ENCODE results near the gene ASXL1. TPM values are rescaled to one million over a fixed set of nuclear protein-coding genes. Genes with fewer than 3 reads are reported as not detected.
A peak's percentile ranks its signal among the peaks of the same experiment; 100 is the strongest.

Gene ASXL1
- total and polyA plus RNA-seq, 10 donors, result 14.1 to 149 (median 96.8) TPM

DNA sequence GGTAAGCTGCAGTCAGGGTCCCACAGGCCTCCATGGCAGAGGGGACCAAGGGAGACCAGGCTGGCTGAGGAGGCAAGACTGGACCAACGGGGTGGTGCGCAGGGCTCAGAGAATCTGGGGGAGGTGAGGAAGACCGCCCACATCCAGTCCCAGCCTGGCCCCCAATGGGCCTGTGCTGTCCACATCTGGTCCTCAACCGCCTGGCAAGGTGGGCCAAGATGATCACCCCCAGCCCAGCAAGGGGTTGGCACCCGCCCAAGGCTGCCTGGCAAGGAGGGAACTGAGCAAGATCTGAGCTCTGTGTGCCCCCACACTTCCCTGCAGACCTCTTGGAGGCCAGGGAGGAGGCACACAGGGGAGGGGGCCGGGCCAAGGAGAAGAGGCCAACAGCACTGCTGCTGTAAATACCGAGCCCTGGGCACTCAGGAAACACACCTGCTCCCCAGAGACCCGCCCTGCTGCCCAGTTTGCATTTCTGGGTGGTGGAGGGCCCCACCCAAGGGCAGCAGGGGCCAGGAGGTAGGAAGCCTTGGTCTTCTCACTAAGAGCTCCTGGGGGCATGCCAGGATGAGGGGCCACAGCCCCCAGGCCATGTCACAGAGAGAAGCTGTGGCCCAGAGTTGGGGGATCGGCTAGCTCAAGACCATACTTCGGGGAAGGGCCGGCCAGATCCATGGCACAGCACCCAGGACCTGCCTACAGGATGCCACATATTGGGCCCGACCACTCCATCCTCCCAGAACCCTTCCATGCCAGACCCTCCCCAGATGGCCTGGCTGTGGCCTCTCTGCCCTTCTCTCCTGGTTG lies 109.6 kb downstream of the ASXL1 start:
- 52 to 85% (median 78%) methylated on average over 7 to 12 of the region's 12 CpGs for WGBS, 5 donors
- DNase-seq, result no peak
- Histone ChIP-seq H3K9me3 (no peaks in the 10 kb centered on the region), H3K4me1 (peaks cover 52 to 100% (median 81%) of the 10 kb centered on the region in 6 donors), H3K4me3 (no peak overlapping the region), H3K36me3 (peaks cover 0 to 47% (median 2%) of the 10 kb centered on the region in 6 donors), H3K27me3 (replicated peaks in 1 of 7) (no peaks in the 10 kb centered on the region), H3K27ac (peak overlapping the region; percentile 19 to 80 (median 58))
- TF ChIP-seq POLR2A (IDR thresholded peaks at IDR 0.05), result no peak
- TF ChIP-seq, protein P1, sequence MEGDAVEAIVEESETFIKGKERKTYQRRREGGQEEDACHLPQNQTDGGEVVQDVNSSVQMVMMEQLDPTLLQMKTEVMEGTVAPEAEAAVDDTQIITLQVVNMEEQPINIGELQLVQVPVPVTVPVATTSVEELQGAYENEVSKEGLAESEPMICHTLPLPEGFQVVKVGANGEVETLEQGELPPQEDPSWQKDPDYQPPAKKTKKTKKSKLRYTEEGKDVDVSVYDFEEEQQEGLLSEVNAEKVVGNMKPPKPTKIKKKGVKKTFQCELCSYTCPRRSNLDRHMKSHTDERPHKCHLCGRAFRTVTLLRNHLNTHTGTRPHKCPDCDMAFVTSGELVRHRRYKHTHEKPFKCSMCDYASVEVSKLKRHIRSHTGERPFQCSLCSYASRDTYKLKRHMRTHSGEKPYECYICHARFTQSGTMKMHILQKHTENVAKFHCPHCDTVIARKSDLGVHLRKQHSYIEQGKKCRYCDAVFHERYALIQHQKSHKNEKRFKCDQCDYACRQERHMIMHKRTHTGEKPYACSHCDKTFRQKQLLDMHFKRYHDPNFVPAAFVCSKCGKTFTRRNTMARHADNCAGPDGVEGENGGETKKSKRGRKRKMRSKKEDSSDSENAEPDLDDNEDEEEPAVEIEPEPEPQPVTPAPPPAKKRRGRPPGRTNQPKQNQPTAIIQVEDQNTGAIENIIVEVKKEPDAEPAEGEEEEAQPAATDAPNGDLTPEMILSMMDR (IDR thresholded peaks at IDR 0.05 in 8 of 11, conservative IDR thresholded peaks at IDR 0.05 in 3 of 11), result no peak
- TF ChIP-seq POLR2AphosphoS5 (IDR thresholded peaks at IDR 0.05), result no peak
- intact Hi-C loops (cut with DNase I; ENCODE audit: low total_unique reads), result no loop called here

DNA sequence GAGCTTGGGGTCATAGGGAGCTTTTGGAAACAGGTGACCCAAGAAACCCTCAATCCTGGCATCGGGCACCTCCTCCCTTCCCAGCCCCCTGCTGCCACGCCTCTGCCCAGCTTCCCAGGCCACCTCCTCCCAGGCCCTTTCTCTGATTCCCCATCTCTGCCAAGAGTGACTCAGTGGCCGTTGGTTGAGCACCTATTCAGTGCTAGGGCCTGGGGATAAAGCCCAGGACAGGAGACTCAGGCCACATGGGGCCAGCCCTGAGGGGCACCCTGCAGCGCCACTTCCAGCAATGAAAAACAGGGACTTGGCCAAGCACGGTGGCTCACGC lies 110.1 kb downstream of the ASXL1 start:
- TF ChIP-seq POLR2A (IDR thresholded peaks at IDR 0.05), result no peak
- TF ChIP-seq, protein P1 (IDR thresholded peaks at IDR 0.05 in 8 of 11, conservative IDR thresholded peaks at IDR 0.05 in 3 of 11), result no peak
- no peak for TF ChIP-seq POLR2AphosphoS5 (IDR thresholded peaks at IDR 0.05)
- 85 to 92% (median 88%) methylated on average over 5 to 6 of the region's 6 CpGs for WGBS, 5 donors
- H3K4me3 ChIP-seq, result no peak overlapping the region
- H3K9me3 ChIP-seq, result no peaks in the 10 kb centered on the region
- peaks cover 52 to 100% (median 84%) of the 10 kb centered on the region in 6 donors for H3K4me1 ChIP-seq
- H3K36me3 ChIP-seq, result peaks cover 0 to 47% (median 2%) of the 10 kb centered on the region in 6 donors
- no peaks in the 10 kb centered on the region for H3K27me3 ChIP-seq (replicated peaks in 1 of 7)
- intact Hi-C loops (cut with DNase I; ENCODE audit: low total_unique reads), result no loop called here
- peak overlapping the region in 6 of 8 donors; percentile 22 to 80 (median 68) for H3K27ac ChIP-seq
- DNase-seq, result no peak

DNA sequence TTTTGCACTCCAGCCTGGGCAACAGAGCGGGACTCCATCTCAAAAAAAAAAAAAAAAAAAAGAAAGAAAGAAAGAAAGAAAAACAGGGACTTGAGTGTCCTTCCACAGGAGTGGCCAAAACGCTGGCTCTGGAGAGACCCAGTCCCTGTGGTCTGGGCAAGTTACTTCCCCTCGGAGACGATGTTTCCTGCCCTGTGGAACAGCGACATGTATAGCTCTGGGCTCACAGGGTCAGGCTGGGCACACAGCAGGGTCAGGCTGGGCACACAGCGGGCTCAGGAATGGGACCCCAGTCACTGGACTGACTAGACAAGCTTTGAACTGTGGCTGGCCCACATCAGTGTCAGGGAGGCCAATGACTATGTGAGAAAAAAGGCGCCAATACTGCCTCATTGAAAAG lies 110.7 kb downstream of the ASXL1 start:
- 52 to 70% (median 54%) methylated on average over 7 of the region's 7 CpGs for WGBS, 5 donors
- no peak for DNase-seq
- peaks cover 0 to 47% (median 3%) of the 10 kb centered on the region in 6 donors for H3K36me3 ChIP-seq
- H3K27ac ChIP-seq, result peak overlapping the region in 6 of 8 donors; percentile 58 to 80 (median 78)
- TF ChIP-seq POLR2AphosphoS5 (IDR thresholded peaks at IDR 0.05) (peak in 1 of 3 donors; percentile 26), POLR2A (IDR thresholded peaks at IDR 0.05) (no peak)
- no peak overlapping the region for H3K4me3 ChIP-seq
- intact Hi-C loops (cut with DNase I; ENCODE audit: low total_unique reads), result no loop called here
- no peaks in the 10 kb centered on the region for H3K9me3 ChIP-seq
- H3K4me1 ChIP-seq, result peaks cover 50 to 100% (median 86%) of the 10 kb centered on the region in 6 donors
- no peaks in the 10 kb centered on the region for H3K27me3 ChIP-seq (replicated peaks in 1 of 7)

DNA sequence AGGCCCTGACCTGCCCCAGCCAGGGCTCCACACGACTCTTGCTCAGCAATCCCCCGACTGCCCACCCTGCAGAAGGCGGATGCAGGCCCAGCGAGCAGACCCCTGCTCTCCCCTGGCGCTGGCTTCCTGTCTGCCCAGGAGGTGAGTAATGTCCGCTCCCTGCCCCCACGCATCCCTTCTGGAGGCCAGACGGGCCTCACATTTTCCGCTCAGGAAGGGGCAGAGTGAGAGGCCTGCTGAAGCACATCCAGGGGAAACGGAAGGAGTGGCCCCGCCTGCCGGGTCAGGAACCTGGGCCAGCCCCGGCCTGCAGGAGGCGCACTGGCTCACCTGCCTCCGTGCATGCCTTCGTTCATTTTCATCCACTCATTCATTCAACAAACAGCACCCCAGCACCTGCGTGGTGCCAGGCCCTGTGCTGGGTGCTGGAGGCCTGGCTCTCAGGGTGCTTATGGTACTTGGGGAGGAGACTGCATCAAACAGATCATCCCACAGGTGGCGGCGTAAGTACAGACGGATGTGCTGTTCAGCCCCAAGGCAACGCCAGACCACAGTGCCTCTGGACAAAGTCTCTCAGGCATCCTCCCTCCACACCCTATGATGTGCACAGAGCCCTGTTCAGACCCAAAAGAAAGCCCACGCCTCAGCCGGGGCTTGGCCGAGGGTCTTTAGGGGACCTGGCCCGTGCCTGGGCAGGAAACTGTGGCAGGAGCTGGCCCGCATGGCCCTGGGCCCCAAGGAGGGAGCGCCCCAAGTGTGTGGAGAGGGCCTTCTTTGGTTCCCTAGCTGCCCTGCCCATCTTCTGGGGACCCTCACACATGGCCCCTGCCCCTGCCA lies 112.1 kb downstream of the ASXL1 start:
- Histone ChIP-seq H3K27me3 (replicated peaks in 1 of 7) (no peaks in the 10 kb centered on the region), H3K9me3 (no peaks in the 10 kb centered on the region), H3K27ac (peak overlapping the region; percentile 46 to 80 (median 74)), H3K4me3 (no peak overlapping the region), H3K4me1 (peaks cover 51 to 100% (median 88%) of the 10 kb centered on the region in 6 donors), H3K36me3 (peaks cover 0 to 54% (median 5%) of the 10 kb centered on the region in 6 donors)
- TF ChIP-seq POLR2AphosphoS5 (IDR thresholded peaks at IDR 0.05) (peak; percentile 88 to 89 (median 88)), POLR2A (IDR thresholded peaks at IDR 0.05) (no peak)
- TF ChIP-seq, protein P1 (IDR thresholded peaks at IDR 0.05 in 8 of 11, conservative IDR thresholded peaks at IDR 0.05 in 3 of 11), result peak in 10 of 11 experiments; percentile 40 to 80 (median 72)
- intact Hi-C loops (cut with DNase I; ENCODE audit: low total_unique reads), result no loop called here
- 29 to 51% (median 40%) methylated on average over 13 to 27 of the region's 27 CpGs for WGBS, 5 donors
- DNase-seq, result peak; percentile 89
